Keratinocyte (primary cell): ENCODE data around the gene CLSTN2. TPM values are rescaled to one million over a fixed set of nuclear protein-coding genes. Genes with fewer than 3 reads are reported as not detected.

Experiments
- DNase-seq: peaks from one replicate; pipeline ENCODE4 v3.0.0-alpha.2; 2011; ENCODE audit warnings: low read depth, missing footprints, low spot score
- FAIRE-seq: peaks from 2 replicates; lab custom pipeline; 2011; peaks lifted over from hg19 to GRCh38; lab: Jason Lieb, UNC
- H2AFZ ChIP-seq: 2 replicates; pipeline ENCODE4 v1.6.0; 2012; ENCODE audit warnings: low read length, control low read depth, inconsistent platforms; ENCODE audit not compliant: control insufficient read depth
- H3K27ac ChIP-seq: 2 replicates; pipeline ENCODE4 v1.5.1; 2011; ENCODE audit warnings: low read length; ENCODE audit not compliant: control insufficient read depth, insufficient read depth
- H3K27me3 ChIP-seq: 3 replicates; pipeline ENCODE4 v1.6.0; 2011; ENCODE audit warnings: low read length; ENCODE audit not compliant: control insufficient read depth, insufficient read depth; ENCODE audit errors: extremely low read depth
- H3K36me3 ChIP-seq, 2 experiments: 2 replicates in 1 of 2; 3 replicates in 1 of 2; pipeline ENCODE4 v1.5.1; 2011; ENCODE audit warnings: low read length in 2 of 2, mild to moderate bottlenecking in 1 of 2; ENCODE audit not compliant: control insufficient read depth in 2 of 2, insufficient read depth in 2 of 2; ENCODE audit errors: extremely low read depth in 1 of 2
- H3K4me1 ChIP-seq: 3 replicates; pipeline ENCODE4 v1.5.1; 2011; ENCODE audit warnings: low read length; ENCODE audit not compliant: control insufficient read depth, insufficient read depth; ENCODE audit errors: extremely low read depth
- H3K4me2 ChIP-seq: 3 replicates; pipeline ENCODE4 v1.6.0; 2011; ENCODE audit warnings: low read depth, low read length; ENCODE audit not compliant: control insufficient read depth, insufficient read depth; ENCODE audit errors: extremely low read depth
- H3K4me3 ChIP-seq, 3 experiments: fragments of 200-600 bp in 1 of 3; sonication (generic) in 1 of 3; 2 replicates in 2 of 3; 3 replicates in 1 of 3; pipeline ENCODE4 v1.5.1; 2011 to 2016; ENCODE audit warnings: low read length in 3 of 3, mild to moderate bottlenecking in 3 of 3, control low read depth in 2 of 3, inconsistent platforms in 1 of 3, low read depth in 1 of 3, mixed read lengths in 1 of 3, mixed run types in 1 of 3, moderate library complexity in 1 of 3; ENCODE audit not compliant: control insufficient read depth in 2 of 3, insufficient read depth in 2 of 3; ENCODE audit errors: extremely low read depth in 1 of 3
- H3K79me2 ChIP-seq: 2 replicates; pipeline ENCODE4 v1.6.0; 2012; ENCODE audit warnings: low read length; ENCODE audit not compliant: control insufficient read depth, insufficient read depth
- H3K9ac ChIP-seq: 3 replicates; pipeline ENCODE4 v1.6.0; 2011; ENCODE audit warnings: low read length; ENCODE audit not compliant: control insufficient read depth, insufficient read depth; ENCODE audit errors: extremely low read depth
- H3K9me1 ChIP-seq: 3 replicates; pipeline ENCODE4 v1.6.0; 2011; ENCODE audit warnings: low read length; ENCODE audit not compliant: control insufficient read depth, insufficient read depth; ENCODE audit errors: extremely low read depth
- H3K9me3 ChIP-seq: 2 replicates; pipeline ENCODE4 v1.5.1; 2012; ENCODE audit warnings: low read depth, low read length; ENCODE audit not compliant: control insufficient read depth
- H4K20me1 ChIP-seq: 3 replicates; pipeline ENCODE4 v1.6.0; 2011; ENCODE audit warnings: low read length; ENCODE audit not compliant: control insufficient read depth, insufficient read depth; ENCODE audit errors: extremely low read depth
- EZH2 ChIP-seq: IDR thresholded peaks from one replicate; pipeline ENCODE4 v1.6.1; 2012; ENCODE audit warnings: inconsistent platforms, mild to moderate bottlenecking, low read length, moderate library complexity
- dilution Hi-C: fragments of 300-500 bp; cut with MboI; formaldehyde crosslinking; loops from one replicate; pipeline ENCODE4 v1.7.0; 2020; ENCODE audit warnings: low sequenced_read_pairs; ENCODE audit not compliant: extremely low pct_ligation_motif_present
- polyA plus RNA-seq, 5 experiments: library from polyadenylated mRNA; depleted of rRNA in 3 of 5; stranded (reverse) in 3 of 5; stranded (forward) in 1 of 5; unstranded in 1 of 5; fragments of >200 nt; gene quantifications; 1 replicate in 1 of 5; 2 replicates in 3 of 5; 3 replicates in 1 of 5; pipeline versions ENCODE4 v1.2.1 to v1.2.3, GENCODE V29; 2011 to 2012; ENCODE audit warnings: missing spikeins in 2 of 5, low read depth in 1 of 5, low replicate concordance in 1 of 5
- TF ChIP-seq, protein P1 (sequence below), 3 experiments: IDR thresholded peaks in 1 of 3; conservative IDR thresholded peaks in 1 of 3; optimal IDR thresholded peaks in 1 of 3; 2 replicates in 2 of 3; 3 replicates in 1 of 3; pipeline versions ENCODE3 to v1.5.1; 2011; ENCODE audit warnings: low read length in 3 of 3, mild to moderate bottlenecking in 3 of 3, moderate library complexity in 2 of 3, control low read depth in 1 of 3, inconsistent platforms in 1 of 3; ENCODE audit not compliant: insufficient read depth in 2 of 3; ENCODE audit errors: extremely low read depth in 1 of 3

Gene CLSTN2
- polyA plus RNA-seq, 1 donor (not counting 4 experiments of a cell fraction or from before 2014, with no cell fraction given) = 0.09 TPM

DNA sequence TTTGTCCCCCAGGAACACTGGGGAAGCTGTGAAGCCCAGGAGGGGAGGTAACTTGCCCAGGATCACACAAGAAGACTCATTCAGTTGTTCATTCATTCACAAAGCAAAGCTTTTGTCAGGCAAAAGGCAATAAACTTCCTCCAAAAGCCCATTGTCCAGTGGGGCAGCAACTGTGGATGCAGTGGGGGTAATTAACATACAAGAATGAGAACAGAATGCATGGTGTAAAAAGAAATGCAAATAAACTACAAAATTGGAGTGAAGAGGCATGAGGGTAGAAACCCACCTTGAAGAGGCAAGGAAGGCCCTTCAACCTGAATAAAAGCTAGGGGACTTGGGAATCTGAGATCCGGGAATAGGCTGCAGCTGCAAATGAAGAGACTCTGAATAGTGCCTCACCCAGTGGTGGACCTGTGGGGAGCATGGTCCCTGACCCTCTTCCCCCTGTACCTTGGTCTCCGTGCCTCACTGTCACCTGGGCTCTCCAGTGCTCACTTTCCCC is 363.6 kb downstream of the CLSTN2 start:
- FAIRE-seq = no peak
- no peaks in the 10 kb centered on the region for H3K27me3 ChIP-seq
- H3K27ac ChIP-seq = no peak overlapping the region
- no peaks in the 10 kb centered on the region for H3K36me3 ChIP-seq
- no peaks in the 10 kb centered on the region for H3K9me1 ChIP-seq
- TF ChIP-seq, protein P1, sequence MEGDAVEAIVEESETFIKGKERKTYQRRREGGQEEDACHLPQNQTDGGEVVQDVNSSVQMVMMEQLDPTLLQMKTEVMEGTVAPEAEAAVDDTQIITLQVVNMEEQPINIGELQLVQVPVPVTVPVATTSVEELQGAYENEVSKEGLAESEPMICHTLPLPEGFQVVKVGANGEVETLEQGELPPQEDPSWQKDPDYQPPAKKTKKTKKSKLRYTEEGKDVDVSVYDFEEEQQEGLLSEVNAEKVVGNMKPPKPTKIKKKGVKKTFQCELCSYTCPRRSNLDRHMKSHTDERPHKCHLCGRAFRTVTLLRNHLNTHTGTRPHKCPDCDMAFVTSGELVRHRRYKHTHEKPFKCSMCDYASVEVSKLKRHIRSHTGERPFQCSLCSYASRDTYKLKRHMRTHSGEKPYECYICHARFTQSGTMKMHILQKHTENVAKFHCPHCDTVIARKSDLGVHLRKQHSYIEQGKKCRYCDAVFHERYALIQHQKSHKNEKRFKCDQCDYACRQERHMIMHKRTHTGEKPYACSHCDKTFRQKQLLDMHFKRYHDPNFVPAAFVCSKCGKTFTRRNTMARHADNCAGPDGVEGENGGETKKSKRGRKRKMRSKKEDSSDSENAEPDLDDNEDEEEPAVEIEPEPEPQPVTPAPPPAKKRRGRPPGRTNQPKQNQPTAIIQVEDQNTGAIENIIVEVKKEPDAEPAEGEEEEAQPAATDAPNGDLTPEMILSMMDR (optimal IDR thresholded peaks at IDR 0.05 in 1 of 3, IDR thresholded peaks at IDR 0.05 in 1 of 3, conservative IDR thresholded peaks at IDR 0.05 in 1 of 3; ENCODE audit: extremely low read depth in 1 of 3, insufficient read depth in 2 of 3, low read length in 3 of 3) = no peak
- TF ChIP-seq EZH2 = no peak
- H2AFZ ChIP-seq = no peak overlapping the region
- H3K9me3 ChIP-seq = no peaks in the 10 kb centered on the region
- no peak overlapping the region for H3K4me2 ChIP-seq
- H3K4me1 ChIP-seq = peaks cover 10% of the 10 kb centered on the region
- no peak for DNase-seq
- no peaks in the 10 kb centered on the region for H3K79me2 ChIP-seq
- H3K4me3 ChIP-seq = no peak overlapping the region
- H4K20me1 ChIP-seq = no peaks in the 10 kb centered on the region
- dilution Hi-C loops = no loop called here
- no peak overlapping the region for H3K9ac ChIP-seq

DNA sequence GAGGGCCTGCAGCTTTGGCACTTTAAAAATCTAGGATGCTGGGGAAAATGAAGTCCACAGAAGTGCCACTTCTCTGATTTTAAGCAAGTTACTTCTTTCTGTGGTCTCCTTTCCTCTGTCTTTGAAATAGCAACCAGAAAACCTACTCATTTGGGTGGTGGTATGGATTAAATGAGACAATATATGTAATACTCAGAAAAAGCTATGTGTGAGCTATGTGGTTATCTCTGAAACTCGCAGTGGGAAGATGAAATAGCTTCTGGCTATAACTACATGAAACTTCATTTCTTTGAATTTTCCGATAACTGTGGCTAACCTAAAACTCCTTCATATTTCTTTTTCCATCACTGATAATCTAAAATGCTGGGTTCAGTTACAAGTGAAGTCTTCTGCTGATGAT is 368.9 kb downstream of the CLSTN2 start:
- DNase-seq (no peak), FAIRE-seq (no peak)
- no peak for TF ChIP-seq EZH2
- TF ChIP-seq, protein P1 (optimal IDR thresholded peaks at IDR 0.05 in 1 of 3, IDR thresholded peaks at IDR 0.05 in 1 of 3, conservative IDR thresholded peaks at IDR 0.05 in 1 of 3; ENCODE audit: extremely low read depth in 1 of 3, insufficient read depth in 2 of 3, low read length in 3 of 3) = no peak
- no peaks in the 10 kb centered on the region for H4K20me1 ChIP-seq
- H3K9me3 ChIP-seq = no peaks in the 10 kb centered on the region
- no peak overlapping the region for H3K4me2 ChIP-seq
- H3K4me1 ChIP-seq = no peaks in the 10 kb centered on the region
- no peaks in the 10 kb centered on the region for H3K36me3 ChIP-seq
- H3K4me3 ChIP-seq = no peak overlapping the region
- no peak overlapping the region for H2AFZ ChIP-seq
- H3K79me2 ChIP-seq = no peaks in the 10 kb centered on the region
- no peak overlapping the region for H3K27ac ChIP-seq
- H3K9me1 ChIP-seq = no peaks in the 10 kb centered on the region
- H3K9ac ChIP-seq = no peak overlapping the region
- dilution Hi-C loops = no loop called here
- H3K27me3 ChIP-seq = no peaks in the 10 kb centered on the region
